ENCODE results near the gene ABR. TPM values are rescaled to one million over a fixed set of nuclear protein-coding genes. Genes with fewer than 3 reads are reported as not detected.

Gene ABR
- total RNA-seq, 1 donor from 2014 or later, result 70.9 TPM

DNA sequence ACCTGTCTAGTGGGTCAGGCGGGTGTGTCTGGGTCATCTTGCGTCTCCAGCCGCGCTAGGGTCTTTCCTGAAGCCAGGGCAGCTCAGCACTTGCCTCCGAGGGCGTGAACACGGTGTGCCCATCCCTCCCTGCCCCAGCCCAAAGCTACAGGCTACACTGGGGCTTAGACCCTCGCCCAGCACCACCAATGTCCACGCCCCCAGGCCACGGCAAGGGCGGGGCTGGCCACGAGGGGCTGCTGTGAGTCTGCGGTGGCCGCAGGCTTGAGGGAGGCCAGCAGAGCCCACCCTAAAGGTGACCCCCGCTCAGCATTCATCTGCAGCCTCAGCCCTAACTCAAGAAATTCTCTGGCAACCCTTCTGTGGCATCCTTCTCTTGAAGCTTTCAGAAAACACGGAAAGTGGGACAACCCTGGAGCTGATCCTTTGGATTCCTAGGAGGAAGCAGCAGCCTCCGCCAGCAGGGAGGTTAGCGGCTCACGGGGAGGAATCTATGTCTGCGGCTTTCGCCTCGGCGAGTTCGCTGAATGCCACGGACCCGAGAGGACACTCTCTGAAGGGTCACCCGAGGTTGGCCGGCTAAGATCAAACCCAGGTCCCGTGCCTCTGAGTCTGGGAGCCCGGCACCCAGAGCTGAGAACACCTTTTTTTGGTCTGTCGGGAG, 141.2 kb downstream of the ABR start:
- Histone ChIP-seq H4K20me1 (ENCODE audit: insufficient read depth, low read length) (peaks cover 68% of the 10 kb centered on the region), H3K27ac (ENCODE audit: low read depth, low read length) (no peak overlapping the region), H3K9me3 (ENCODE audit: insufficient read depth, low read depth, low read length) (peaks cover 4% of the 10 kb centered on the region), H3K36me3 (ENCODE audit: insufficient read depth, low read length) (peaks cover 5% of the 10 kb centered on the region), H3K79me2 (ENCODE audit: insufficient read depth, low read length) (peaks cover 10% of the 10 kb centered on the region), H3K4me1 (ENCODE audit: insufficient read depth, low read length) (no peaks in the 10 kb centered on the region), H3K9ac (ENCODE audit: low read length) (no peak overlapping the region), H2AFZ (ENCODE audit: low read depth, low read length) (no peak overlapping the region), H3K4me2 (ENCODE audit: low read length) (no peak overlapping the region), H3K27me3 (ENCODE audit: insufficient read depth, low read length) (no peaks in the 10 kb centered on the region), H3K4me3 (ENCODE audit: insufficient read depth, low read depth, low read length) (no peak overlapping the region)
- Mint-ChIP-seq H3K27me3 (ENCODE audit: low read depth, unreplicated experiment) (no peaks in the 10 kb centered on the region), H3K4me1 (ENCODE audit: low read depth, unreplicated experiment) (no peaks in the 10 kb centered on the region), H3K4me3 (ENCODE audit: unreplicated experiment) (no peak overlapping the region), H3K27ac (ENCODE audit: unreplicated experiment) (no peak overlapping the region), H3K36me3 (ENCODE audit: low read depth, unreplicated experiment) (peaks cover 16% of the 10 kb centered on the region), H3K9me3 (ENCODE audit: unreplicated experiment) (peaks cover 3% of the 10 kb centered on the region)
- DNase-seq (ENCODE audit: low read depth) (no peak), FAIRE-seq (no peak)
- TF ChIP-seq, protein P1, sequence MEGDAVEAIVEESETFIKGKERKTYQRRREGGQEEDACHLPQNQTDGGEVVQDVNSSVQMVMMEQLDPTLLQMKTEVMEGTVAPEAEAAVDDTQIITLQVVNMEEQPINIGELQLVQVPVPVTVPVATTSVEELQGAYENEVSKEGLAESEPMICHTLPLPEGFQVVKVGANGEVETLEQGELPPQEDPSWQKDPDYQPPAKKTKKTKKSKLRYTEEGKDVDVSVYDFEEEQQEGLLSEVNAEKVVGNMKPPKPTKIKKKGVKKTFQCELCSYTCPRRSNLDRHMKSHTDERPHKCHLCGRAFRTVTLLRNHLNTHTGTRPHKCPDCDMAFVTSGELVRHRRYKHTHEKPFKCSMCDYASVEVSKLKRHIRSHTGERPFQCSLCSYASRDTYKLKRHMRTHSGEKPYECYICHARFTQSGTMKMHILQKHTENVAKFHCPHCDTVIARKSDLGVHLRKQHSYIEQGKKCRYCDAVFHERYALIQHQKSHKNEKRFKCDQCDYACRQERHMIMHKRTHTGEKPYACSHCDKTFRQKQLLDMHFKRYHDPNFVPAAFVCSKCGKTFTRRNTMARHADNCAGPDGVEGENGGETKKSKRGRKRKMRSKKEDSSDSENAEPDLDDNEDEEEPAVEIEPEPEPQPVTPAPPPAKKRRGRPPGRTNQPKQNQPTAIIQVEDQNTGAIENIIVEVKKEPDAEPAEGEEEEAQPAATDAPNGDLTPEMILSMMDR (IDR thresholded peaks at IDR 0.05; ENCODE audit: insufficient read depth, low read depth, low read length), result no peak
- TF ChIP-seq EZH2 (IDR thresholded peaks at IDR 0.05; ENCODE audit: insufficient read depth, low read length), result no peak

DNA sequence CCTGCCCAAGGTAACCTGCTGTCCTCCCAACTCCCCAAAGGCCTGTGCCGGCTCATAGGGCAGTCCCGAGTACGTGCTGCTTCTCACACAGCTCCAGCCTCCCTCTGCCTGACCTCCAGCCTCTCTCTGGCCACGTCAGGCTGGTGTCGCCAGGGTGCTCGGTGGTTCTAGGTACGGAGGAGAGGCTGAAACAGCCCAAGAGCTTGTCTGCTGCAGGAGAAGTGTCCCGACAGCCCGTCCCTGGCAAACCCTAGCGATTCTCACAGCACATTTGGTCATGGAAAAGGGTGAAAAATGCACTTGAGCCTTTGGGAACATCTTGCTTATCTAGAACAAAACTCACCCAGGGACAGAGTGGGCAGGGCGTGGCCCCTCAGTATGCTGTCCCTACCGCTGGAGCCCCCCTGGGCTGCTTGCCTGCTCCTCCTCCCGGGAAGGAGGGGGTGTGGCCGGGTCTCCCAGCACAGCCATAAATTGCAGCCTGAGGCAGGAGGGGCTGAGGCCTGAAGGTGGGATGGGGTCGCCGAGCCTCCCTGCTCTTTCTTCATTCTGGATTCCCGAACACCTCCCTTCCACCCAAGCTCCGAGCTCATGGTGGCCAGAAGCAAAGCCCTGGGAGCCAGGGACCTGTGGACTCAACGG, 142.4 kb downstream of the ABR start:
- DNase-seq (ENCODE audit: low read depth), result no peak
- Histone ChIP-seq H3K27ac (ENCODE audit: low read depth, low read length) (no peak overlapping the region), H3K36me3 (ENCODE audit: insufficient read depth, low read length) (peaks cover 3% of the 10 kb centered on the region), H2AFZ (ENCODE audit: low read depth, low read length) (no peak overlapping the region), H3K79me2 (ENCODE audit: insufficient read depth, low read length) (peaks cover 4% of the 10 kb centered on the region), H4K20me1 (ENCODE audit: insufficient read depth, low read length) (peaks cover 74% of the 10 kb centered on the region), H3K27me3 (ENCODE audit: insufficient read depth, low read length) (no peaks in the 10 kb centered on the region), H3K9ac (ENCODE audit: low read length) (no peak overlapping the region), H3K9me3 (ENCODE audit: insufficient read depth, low read depth, low read length) (peaks cover 2% of the 10 kb centered on the region), H3K4me2 (ENCODE audit: low read length) (no peak overlapping the region), H3K4me1 (ENCODE audit: insufficient read depth, low read length) (no peaks in the 10 kb centered on the region), H3K4me3 (ENCODE audit: insufficient read depth, low read depth, low read length) (no peak overlapping the region)
- no peak for FAIRE-seq
- Mint-ChIP-seq H3K27me3 (ENCODE audit: low read depth, unreplicated experiment) (no peaks in the 10 kb centered on the region), H3K4me1 (ENCODE audit: low read depth, unreplicated experiment) (no peaks in the 10 kb centered on the region), H3K27ac (ENCODE audit: unreplicated experiment) (no peak overlapping the region), H3K9me3 (ENCODE audit: unreplicated experiment) (no peaks in the 10 kb centered on the region), H3K4me3 (ENCODE audit: unreplicated experiment) (no peak overlapping the region), H3K36me3 (ENCODE audit: low read depth, unreplicated experiment) (peaks cover 12% of the 10 kb centered on the region)
- TF ChIP-seq, protein P1 (IDR thresholded peaks at IDR 0.05; ENCODE audit: insufficient read depth, low read depth, low read length), result no peak
- TF ChIP-seq EZH2 (IDR thresholded peaks at IDR 0.05; ENCODE audit: insufficient read depth, low read length), result no peak

DNA sequence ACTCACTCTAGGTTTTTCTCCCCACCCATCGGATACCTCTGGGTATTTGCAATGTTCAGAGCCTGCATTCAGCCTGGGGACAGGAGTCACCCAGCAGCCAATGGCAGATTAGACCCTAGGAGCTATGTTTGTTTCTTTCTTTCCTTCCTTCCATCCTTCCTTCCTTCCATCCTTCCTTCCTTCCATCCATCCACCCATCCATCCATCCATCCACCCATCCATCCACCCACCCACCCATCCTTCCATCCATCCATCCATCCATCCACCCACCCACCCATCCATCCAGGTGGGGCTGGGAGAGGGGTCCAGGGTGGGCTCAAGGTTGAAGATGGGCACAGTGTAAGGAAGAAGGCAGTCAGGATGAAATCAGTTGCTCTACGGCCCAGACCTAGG, 142.9 kb downstream of the ABR start:
- H3K4me1 ChIP-seq (ENCODE audit: insufficient read depth, low read length), result no peaks in the 10 kb centered on the region
- H3K27ac ChIP-seq (ENCODE audit: low read depth, low read length), result no peak overlapping the region
- H3K9ac ChIP-seq (ENCODE audit: low read length), result no peak overlapping the region
- H3K27me3 ChIP-seq (ENCODE audit: insufficient read depth, low read length), result no peaks in the 10 kb centered on the region
- DNase-seq (ENCODE audit: low read depth) (no peak), FAIRE-seq (no peak)
- H2AFZ ChIP-seq (ENCODE audit: low read depth, low read length), result no peak overlapping the region
- Mint-ChIP-seq H3K4me1 (ENCODE audit: low read depth, unreplicated experiment) (no peaks in the 10 kb centered on the region), H3K36me3 (ENCODE audit: low read depth, unreplicated experiment) (peaks cover 9% of the 10 kb centered on the region), H3K27me3 (ENCODE audit: low read depth, unreplicated experiment) (no peaks in the 10 kb centered on the region), H3K4me3 (ENCODE audit: unreplicated experiment) (no peak overlapping the region), H3K27ac (ENCODE audit: unreplicated experiment) (no peak overlapping the region), H3K9me3 (ENCODE audit: unreplicated experiment) (no peaks in the 10 kb centered on the region)
- no peak overlapping the region for H3K4me3 ChIP-seq (ENCODE audit: insufficient read depth, low read depth, low read length)
- no peaks in the 10 kb centered on the region for H3K79me2 ChIP-seq (ENCODE audit: insufficient read depth, low read length)
- no peak overlapping the region for H3K4me2 ChIP-seq (ENCODE audit: low read length)
- H4K20me1 ChIP-seq (ENCODE audit: insufficient read depth, low read length), result peaks cover 74% of the 10 kb centered on the region
- H3K36me3 ChIP-seq (ENCODE audit: insufficient read depth, low read length), result no peaks in the 10 kb centered on the region
- no peak for TF ChIP-seq EZH2 (IDR thresholded peaks at IDR 0.05; ENCODE audit: insufficient read depth, low read length)
- TF ChIP-seq, protein P1 (IDR thresholded peaks at IDR 0.05; ENCODE audit: insufficient read depth, low read depth, low read length), result no peak
- H3K9me3 ChIP-seq (ENCODE audit: insufficient read depth, low read depth, low read length), result no peaks in the 10 kb centered on the region

All from astrocyte (in vitro differentiated cells and primary cell).